Astrocyte (in vitro differentiated cells and primary cell): ENCODE data around the gene IL10RB. TPM values are rescaled to one million over a fixed set of nuclear protein-coding genes. Genes with fewer than 3 reads are reported as not detected.

Experiments
- DNase-seq: peaks from one replicate; pipeline ENCODE4 v3.0.0-alpha.2; 2010; ENCODE audit warnings: low read depth
- FAIRE-seq: peaks from 2 replicates; lab custom pipeline; 2011; peaks lifted over from hg19 to GRCh38; lab: Jason Lieb, UNC
- H2AFZ ChIP-seq: 2 replicates; pipeline ENCODE4 v1.6.0; 2012; ENCODE audit warnings: low read depth, low read length, inconsistent platforms
- H3K27ac ChIP-seq: 2 replicates; pipeline ENCODE4 v1.5.1; 2011; ENCODE audit warnings: low read depth, low read length, inconsistent platforms
- H3K27me3 ChIP-seq: 2 replicates; pipeline ENCODE4 v1.6.0; 2011; ENCODE audit warnings: low read length, inconsistent platforms; ENCODE audit not compliant: insufficient read depth
- H3K36me3 ChIP-seq: 2 replicates; pipeline ENCODE4 v1.5.1; 2011; ENCODE audit warnings: low read length, inconsistent platforms; ENCODE audit not compliant: insufficient read depth
- H3K4me1 ChIP-seq: 2 replicates; pipeline ENCODE4 v1.5.1; 2011; ENCODE audit warnings: low read length, inconsistent platforms; ENCODE audit not compliant: insufficient read depth
- H3K4me2 ChIP-seq: 2 replicates; pipeline ENCODE4 v1.6.0; 2012; ENCODE audit warnings: low read length, inconsistent platforms
- H3K4me3 ChIP-seq: 2 replicates; pipeline ENCODE4 v1.5.1; 2011; ENCODE audit warnings: low read depth, mild to moderate bottlenecking, low read length, inconsistent platforms; ENCODE audit not compliant: insufficient read depth
- H3K79me2 ChIP-seq: 2 replicates; pipeline ENCODE4 v1.6.0; 2012; ENCODE audit warnings: mild to moderate bottlenecking, low read length, inconsistent platforms; ENCODE audit not compliant: insufficient read depth
- H3K9ac ChIP-seq: 2 replicates; pipeline ENCODE4 v1.6.0; 2012; ENCODE audit warnings: mild to moderate bottlenecking, low read length, inconsistent platforms
- H3K9me3 ChIP-seq: 2 replicates; pipeline ENCODE4 v1.5.1; 2012; ENCODE audit warnings: low read depth, mild to moderate bottlenecking, low read length, inconsistent platforms; ENCODE audit not compliant: insufficient read depth
- H4K20me1 ChIP-seq: 2 replicates; pipeline ENCODE4 v1.6.0; 2012; ENCODE audit warnings: low read length, inconsistent platforms; ENCODE audit not compliant: insufficient read depth
- H3K27ac Mint-ChIP-seq: one replicate; pipeline ENCODE4 v1.8.0; 2021; ENCODE audit warnings: mild to moderate bottlenecking, mixed read lengths; ENCODE audit not compliant: unreplicated experiment
- H3K27me3 Mint-ChIP-seq: one replicate; pipeline ENCODE4 v1.8.0; 2021; ENCODE audit warnings: low read depth, mixed read lengths; ENCODE audit not compliant: unreplicated experiment
- H3K36me3 Mint-ChIP-seq: one replicate; pipeline ENCODE4 v1.8.0; 2021; ENCODE audit warnings: low read depth, mixed read lengths; ENCODE audit not compliant: unreplicated experiment
- H3K4me1 Mint-ChIP-seq: one replicate; pipeline ENCODE4 v1.8.0; 2021; ENCODE audit warnings: low read depth, mixed read lengths; ENCODE audit not compliant: unreplicated experiment
- H3K4me3 Mint-ChIP-seq: one replicate; pipeline ENCODE4 v1.8.0; 2021; ENCODE audit warnings: mild to moderate bottlenecking, moderate library complexity, mixed read lengths; ENCODE audit not compliant: unreplicated experiment
- H3K9me3 Mint-ChIP-seq: one replicate; pipeline ENCODE4 v1.8.0; 2021; ENCODE audit warnings: mild to moderate bottlenecking, mixed read lengths; ENCODE audit not compliant: unreplicated experiment
- CTCF ChIP-seq: IDR thresholded peaks from 2 replicates; pipeline ENCODE4 v1.5.1; 2011; ENCODE audit warnings: low read depth, mild to moderate bottlenecking, inconsistent platforms, low read length, moderate library complexity; ENCODE audit not compliant: insufficient read depth
- EZH2 ChIP-seq: IDR thresholded peaks from 2 replicates; pipeline ENCODE4 v1.6.1; 2012; ENCODE audit warnings: mild to moderate bottlenecking, low read length, inconsistent platforms; ENCODE audit not compliant: insufficient read depth
- total RNA-seq: library from RNA; stranded (reverse); gene quantifications from 2 replicates; pipeline ENCODE4 v1.2.1, GENCODE V29; 2021

The IL10RB gene
- total RNA-seq, 1 donor from 2014 or later: 14.0 TPM

GRCh38 chr21:33292724-33293123 is 26.6 kb downstream of the IL10RB start:
- Mint-ChIP-seq H3K27me3 (no peaks in the 10 kb centered on the region), H3K9me3 (peaks cover 4% of the 10 kb centered on the region), H3K36me3 (peaks cover 33% of the 10 kb centered on the region), H3K4me3 (no peak overlapping the region), H3K27ac (no peak overlapping the region), H3K4me1 (peaks cover 10% of the 10 kb centered on the region)
- Histone ChIP-seq H3K4me1 (peaks cover 11% of the 10 kb centered on the region), H3K9me3 (no peaks in the 10 kb centered on the region), H2AFZ (no peak overlapping the region), H3K27me3 (no peaks in the 10 kb centered on the region), H3K79me2 (no peaks in the 10 kb centered on the region), H3K9ac (no peak overlapping the region), H4K20me1 (no peaks in the 10 kb centered on the region), H3K36me3 (no peaks in the 10 kb centered on the region), H3K4me3 (no peak overlapping the region), H3K4me2 (no peak overlapping the region), H3K27ac (no peak overlapping the region)
- no peak for FAIRE-seq
- no peak for DNase-seq
- TF ChIP-seq EZH2 (no peak), CTCF (no peak)

- no peak overlapping the region for H3K4me2 ChIP-seq
- Mint-ChIP-seq H3K27me3 (no peaks in the 10 kb centered on the region), H3K4me3 (no peak overlapping the region), H3K27ac (no peak overlapping the region), H3K36me3 (peaks cover 33% of the 10 kb centered on the region), H3K4me1 (peaks cover 10% of the 10 kb centered on the region), H3K9me3 (peaks cover 4% of the 10 kb centered on the region)
- DNase-seq (no peak), FAIRE-seq (no peak)
- H3K9me3 ChIP-seq: no peaks in the 10 kb centered on the region
- H3K4me3 ChIP-seq: no peak overlapping the region
- H3K27ac ChIP-seq: no peak overlapping the region
- peaks cover 11% of the 10 kb centered on the region for H3K4me1 ChIP-seq
- no peaks in the 10 kb centered on the region for H4K20me1 ChIP-seq
- no peak overlapping the region for H2AFZ ChIP-seq
- TF ChIP-seq CTCF: no peak
- no peak for TF ChIP-seq EZH2
- no peaks in the 10 kb centered on the region for H3K36me3 ChIP-seq
- H3K27me3 ChIP-seq: no peaks in the 10 kb centered on the region
- H3K79me2 ChIP-seq: no peaks in the 10 kb centered on the region
- no peak overlapping the region for H3K9ac ChIP-seq
Measured at GRCh38 chr21:33293136-33293535, 27.0 kb downstream of the IL10RB start.

- Histone ChIP-seq H2AFZ (no peak overlapping the region), H3K4me3 (no peak overlapping the region), H3K79me2 (no peaks in the 10 kb centered on the region), H3K9ac (no peak overlapping the region), H3K27me3 (no peaks in the 10 kb centered on the region), H3K36me3 (no peaks in the 10 kb centered on the region), H3K4me2 (no peak overlapping the region), H4K20me1 (no peaks in the 10 kb centered on the region), H3K4me1 (peaks cover 8% of the 10 kb centered on the region), H3K9me3 (no peaks in the 10 kb centered on the region), H3K27ac (no peak overlapping the region)
- H3K4me3 Mint-ChIP-seq: no peak overlapping the region
- no peak for DNase-seq
- TF ChIP-seq EZH2 (no peak), CTCF (no peak)
- H3K27me3 Mint-ChIP-seq: no peaks in the 10 kb centered on the region
- no peak for FAIRE-seq
- H3K27ac Mint-ChIP-seq: no peak overlapping the region
- peaks cover 6% of the 10 kb centered on the region for H3K4me1 Mint-ChIP-seq
- peaks cover 28% of the 10 kb centered on the region for H3K36me3 Mint-ChIP-seq
- H3K9me3 Mint-ChIP-seq: peaks cover 4% of the 10 kb centered on the region
Measured at GRCh38 chr21:33293811-33294216, 27.6 kb downstream of the IL10RB start.
